ENCODE results near the gene ATXN7. TPM values are rescaled to one million over a fixed set of nuclear protein-coding genes. Genes with fewer than 3 reads are reported as not detected.

Gene ATXN7
- total RNA-seq, 3 donors from 2014 or later = 19.9 to 26.7 (median 23.7) TPM

DNA sequence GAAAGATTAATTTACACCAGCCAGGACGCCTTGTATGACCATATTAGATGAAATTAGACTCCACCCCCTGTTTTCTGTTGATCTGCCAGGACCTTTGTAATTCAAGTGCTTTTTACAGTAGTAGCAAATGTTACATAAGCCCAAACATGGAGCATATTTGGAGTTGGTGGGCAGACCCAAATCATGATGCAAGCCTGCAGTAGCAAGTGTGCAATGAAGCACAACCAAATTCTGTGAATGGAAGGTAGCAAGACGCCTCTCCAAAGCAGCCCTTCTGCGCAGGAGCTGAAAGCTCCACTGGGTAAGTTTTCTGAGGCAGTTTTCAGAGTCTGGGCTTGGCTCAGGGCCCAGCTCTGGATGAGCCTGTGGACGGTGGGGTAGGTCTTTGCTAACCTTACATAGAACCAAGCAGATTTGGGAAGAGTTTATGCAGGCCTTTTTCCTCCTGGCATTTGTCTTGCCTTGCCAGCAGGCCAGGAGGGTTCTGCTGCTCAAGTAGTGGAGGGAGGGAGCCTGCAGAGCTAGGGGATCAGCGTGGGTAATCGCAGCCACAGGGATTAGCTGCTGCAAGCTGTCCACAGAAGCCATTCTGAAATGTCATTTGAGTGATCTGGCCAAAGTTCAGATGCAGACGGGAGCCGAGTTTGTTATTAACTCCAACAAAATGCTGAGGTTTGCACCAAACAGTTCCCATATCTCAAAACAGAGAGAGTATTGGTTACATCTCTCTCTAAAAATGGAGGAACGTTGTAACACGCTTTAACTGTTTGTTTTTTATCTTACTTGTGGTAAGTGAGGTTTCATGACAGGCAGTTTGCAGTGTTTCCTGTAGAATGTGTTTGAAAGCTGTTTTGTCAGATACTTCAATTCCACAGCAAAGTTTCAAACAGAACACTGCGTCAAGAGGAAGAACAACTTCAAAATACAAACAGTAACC lies 104.3 kb downstream of the ATXN7 start:
- Mint-ChIP-seq H3K27me3 (ENCODE audit: low read depth) (no peaks in the 10 kb centered on the region), H3K9me3 (no peaks in the 10 kb centered on the region), H3K36me3 (ENCODE audit: insufficient read depth) (no peaks in the 10 kb centered on the region), H3K4me1 (ENCODE audit: low read depth) (peaks cover 88% of the 10 kb centered on the region), H3K4me3 (peak overlapping the region; percentile 81)
- peak; percentile 61 to 63 for ATAC-seq
- no peak for DNase-seq

DNA sequence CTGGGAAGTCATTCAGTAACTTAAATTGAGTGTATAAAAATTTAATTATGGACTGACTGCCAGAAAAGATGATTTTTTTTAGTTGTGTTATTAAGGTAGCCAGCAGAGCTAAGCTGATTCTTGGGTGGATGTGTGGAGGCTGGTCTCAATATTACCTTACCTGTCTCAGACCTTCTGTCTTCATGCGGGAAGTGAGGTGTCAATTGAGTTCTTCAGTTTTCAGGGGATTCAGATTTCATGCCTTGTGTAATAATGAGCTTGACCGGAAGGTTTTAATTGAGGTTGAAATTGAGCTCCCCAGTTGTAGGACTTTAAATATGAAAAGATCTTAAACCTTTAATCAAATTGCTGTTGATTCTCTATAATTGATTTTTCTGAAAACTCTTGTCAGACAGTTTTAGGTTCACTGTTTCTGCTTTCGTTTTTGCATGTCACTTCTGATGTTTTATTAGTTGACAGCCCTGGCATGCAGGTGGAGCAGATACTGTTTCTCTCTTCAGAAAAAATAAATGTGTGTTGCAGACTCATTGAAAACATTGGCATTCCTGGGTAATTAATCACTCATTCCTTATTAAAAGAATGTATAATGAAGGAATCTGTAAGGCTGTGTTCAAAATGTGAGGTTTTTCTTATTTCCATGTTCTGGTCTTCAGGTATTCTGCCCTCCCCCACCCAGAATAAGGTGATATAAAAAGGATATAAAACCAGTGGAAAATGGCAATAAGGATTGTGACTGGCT lies 105.1 kb downstream of the ATXN7 start:
- Mint-ChIP-seq H3K27me3 (ENCODE audit: low read depth) (no peaks in the 10 kb centered on the region), H3K36me3 (ENCODE audit: insufficient read depth) (peaks cover 5% of the 10 kb centered on the region), H3K4me1 (ENCODE audit: low read depth) (peaks cover 92% of the 10 kb centered on the region), H3K4me3 (peak overlapping the region; percentile 81), H3K9me3 (no peaks in the 10 kb centered on the region)
- ATAC-seq (peak; percentile 3 to 10), DNase-seq (no peak)

DNA sequence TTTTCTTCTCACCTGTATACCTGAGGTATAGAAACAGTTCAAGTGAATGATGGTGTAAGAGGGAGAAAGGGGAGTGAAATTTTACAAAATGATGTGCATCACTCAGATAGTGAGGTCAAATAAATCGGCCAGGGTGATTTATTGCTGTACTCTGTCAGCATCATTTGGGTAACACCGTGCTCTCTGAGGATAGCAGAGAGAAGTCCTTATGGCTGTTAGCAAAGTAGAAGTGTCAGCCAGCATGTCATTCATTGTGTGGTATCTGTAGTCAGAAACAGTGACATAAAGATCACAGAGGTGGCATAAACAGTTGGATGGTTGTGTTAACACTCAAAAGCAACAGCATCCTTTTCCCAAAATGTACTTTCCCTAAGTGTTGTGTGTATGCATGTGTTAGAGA lies 106.2 kb downstream of the ATXN7 start:
- no peak for DNase-seq
- Mint-ChIP-seq H3K9me3 (no peaks in the 10 kb centered on the region), H3K36me3 (ENCODE audit: insufficient read depth) (peaks cover 10% of the 10 kb centered on the region), H3K4me1 (ENCODE audit: low read depth) (peaks cover 95% of the 10 kb centered on the region), H3K27me3 (ENCODE audit: low read depth) (no peaks in the 10 kb centered on the region), H3K4me3 (peak overlapping the region; percentile 81)
- peak; percentile 24 to 33 for ATAC-seq

DNA sequence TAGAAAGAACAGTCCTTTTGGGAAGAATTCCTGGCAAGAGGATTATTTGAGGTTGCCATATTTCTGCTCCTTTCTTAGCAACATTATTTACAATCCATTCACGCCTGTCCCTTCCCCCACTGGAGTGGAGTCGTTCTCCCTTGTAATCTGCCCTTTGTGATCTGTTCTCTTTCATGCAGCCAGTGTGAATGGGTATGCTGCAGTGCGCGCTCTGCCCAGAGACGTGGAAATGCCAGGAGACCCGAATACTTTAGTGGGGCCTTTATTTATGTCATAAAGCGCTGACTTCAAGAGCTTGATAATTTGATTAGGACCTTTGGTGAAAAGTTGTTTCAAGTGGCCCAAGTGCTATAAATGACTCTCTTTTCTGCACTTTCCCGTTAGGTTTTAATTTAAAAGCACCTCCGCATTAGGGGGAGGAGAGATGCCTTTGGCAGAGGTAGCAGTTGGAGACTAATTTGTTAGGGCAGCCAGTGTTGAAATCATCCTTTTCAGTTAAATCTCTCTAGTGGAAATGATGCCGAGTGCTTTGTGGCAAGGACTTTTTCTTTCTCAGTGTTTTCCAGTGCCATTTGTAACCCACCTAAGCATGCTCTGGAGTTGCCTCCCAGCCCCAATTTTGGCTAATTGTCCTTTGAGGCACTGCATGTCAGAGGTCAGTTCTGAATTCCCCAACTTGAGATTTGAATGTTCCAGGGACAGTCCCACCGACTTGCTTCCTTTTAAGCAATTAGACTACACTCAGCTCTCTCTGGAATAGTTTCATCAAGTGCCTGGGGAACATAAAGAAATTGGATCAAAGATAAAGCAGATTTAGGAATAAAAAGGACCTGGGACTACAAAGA lies 107.2 kb downstream of the ATXN7 start:
- DNase-seq = no peak
- no peaks in the 10 kb centered on the region for H3K9me3 Mint-ChIP-seq
- H3K4me1 Mint-ChIP-seq (ENCODE audit: low read depth) = peaks cover 94% of the 10 kb centered on the region
- H3K36me3 Mint-ChIP-seq (ENCODE audit: insufficient read depth) = peaks cover 10% of the 10 kb centered on the region
- H3K27me3 Mint-ChIP-seq (ENCODE audit: low read depth) = no peaks in the 10 kb centered on the region
- peak overlapping the region; percentile 81 for H3K4me3 Mint-ChIP-seq
- ATAC-seq = no peak

DNA sequence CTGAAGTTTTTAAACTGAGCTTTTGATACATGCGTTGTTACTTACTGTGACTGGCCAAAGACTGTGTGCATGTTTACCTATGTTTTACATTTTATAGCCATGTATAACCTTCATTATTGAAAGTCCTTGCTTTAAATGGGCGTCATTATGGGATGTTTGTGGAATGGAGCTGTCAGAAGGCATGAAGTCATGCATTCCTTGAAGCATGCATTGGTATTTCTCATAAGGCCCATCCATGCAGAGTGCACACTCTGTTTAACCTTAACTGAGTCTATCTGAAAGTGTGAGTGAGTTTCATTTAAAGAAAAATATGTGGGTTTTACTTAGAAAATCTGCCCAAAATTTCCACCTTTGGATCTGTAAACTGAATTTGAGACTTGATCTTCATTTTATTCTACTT lies 108.5 kb downstream of the ATXN7 start:
- H3K27me3 Mint-ChIP-seq (ENCODE audit: low read depth) = no peaks in the 10 kb centered on the region
- H3K4me1 Mint-ChIP-seq (ENCODE audit: low read depth) = peaks cover 94% of the 10 kb centered on the region
- ATAC-seq (peak; percentile 23 to 32), DNase-seq (no peak)
- H3K9me3 Mint-ChIP-seq = no peaks in the 10 kb centered on the region
- H3K4me3 Mint-ChIP-seq = peak overlapping the region; percentile 4
- peaks cover 10% of the 10 kb centered on the region for H3K36me3 Mint-ChIP-seq (ENCODE audit: insufficient read depth)

DNA sequence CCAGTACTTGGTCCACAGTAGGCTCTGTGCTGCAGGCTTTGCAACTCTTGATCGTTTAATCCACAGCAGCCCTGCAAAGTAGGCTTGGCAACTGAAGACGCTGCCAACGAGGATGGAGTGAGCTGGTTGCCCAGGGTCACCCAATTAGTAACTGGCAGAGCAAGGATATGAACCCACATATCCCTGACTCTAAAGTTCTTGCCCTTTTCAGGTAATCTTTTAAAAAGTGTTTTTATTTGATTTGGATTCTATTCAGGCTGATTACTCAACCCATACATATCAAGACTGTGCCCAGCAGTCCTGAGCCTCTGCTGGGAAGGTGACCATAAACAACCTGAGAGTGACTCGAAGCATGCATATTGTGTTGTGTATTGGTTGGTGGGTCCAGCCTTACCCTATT lies 109.3 kb downstream of the ATXN7 start:
- ATAC-seq = no peak
- peak overlapping the region; percentile 4 for H3K4me3 Mint-ChIP-seq
- H3K36me3 Mint-ChIP-seq (ENCODE audit: insufficient read depth) = peaks cover 10% of the 10 kb centered on the region
- no peak for DNase-seq
- no peaks in the 10 kb centered on the region for H3K27me3 Mint-ChIP-seq (ENCODE audit: low read depth)
- no peaks in the 10 kb centered on the region for H3K9me3 Mint-ChIP-seq
- peaks cover 94% of the 10 kb centered on the region for H3K4me1 Mint-ChIP-seq (ENCODE audit: low read depth)

DNA sequence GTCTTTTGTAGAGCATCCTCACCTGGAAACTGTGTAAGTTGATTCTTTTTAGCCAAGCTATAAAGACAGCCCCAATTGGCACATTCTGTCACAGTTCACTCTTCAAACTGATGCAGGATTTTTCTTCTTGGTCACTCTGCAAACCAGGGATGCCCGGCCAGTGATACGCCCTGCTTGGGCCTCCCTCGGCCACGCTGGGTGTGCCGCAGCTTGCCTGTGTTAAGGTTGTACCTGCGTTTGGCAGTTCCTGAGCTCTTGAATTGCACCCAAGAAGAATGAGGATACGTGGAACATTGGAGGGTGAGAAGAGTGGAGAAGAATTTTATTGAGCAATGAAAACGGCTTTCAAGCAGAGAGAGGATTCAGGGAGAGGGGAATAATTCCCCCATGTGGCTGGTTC lies 109.7 kb downstream of the ATXN7 start:
- no peaks in the 10 kb centered on the region for H3K9me3 Mint-ChIP-seq
- peaks cover 10% of the 10 kb centered on the region for H3K36me3 Mint-ChIP-seq (ENCODE audit: insufficient read depth)
- peak overlapping the region; percentile 25 for H3K4me3 Mint-ChIP-seq
- H3K4me1 Mint-ChIP-seq (ENCODE audit: low read depth) = peaks cover 94% of the 10 kb centered on the region
- ATAC-seq (no peak), DNase-seq (no peak)
- H3K27me3 Mint-ChIP-seq (ENCODE audit: low read depth) = no peaks in the 10 kb centered on the region

DNA sequence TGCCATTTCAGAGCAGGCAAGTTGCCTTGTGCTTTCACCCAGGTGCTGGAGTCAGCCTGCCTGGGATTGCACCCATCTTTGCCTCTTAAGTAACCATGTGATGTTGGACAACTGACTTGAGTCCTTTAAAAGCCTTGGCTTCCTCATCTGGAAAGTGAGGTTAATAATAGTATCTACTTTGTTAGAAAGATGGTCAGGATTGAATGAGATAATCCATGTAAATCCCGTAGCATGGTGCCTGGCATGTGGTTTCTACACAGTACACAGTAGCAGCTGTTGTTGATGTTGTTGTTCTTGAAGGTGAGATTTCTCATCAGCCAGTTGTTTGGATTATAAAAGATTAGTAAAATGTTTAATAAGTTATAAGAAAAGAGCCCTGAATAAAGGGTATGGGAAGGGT lies 110.8 kb downstream of the ATXN7 start:
- Mint-ChIP-seq H3K4me1 (ENCODE audit: low read depth) (peaks cover 94% of the 10 kb centered on the region), H3K4me3 (no peak overlapping the region), H3K27me3 (ENCODE audit: low read depth) (no peaks in the 10 kb centered on the region), H3K36me3 (ENCODE audit: insufficient read depth) (peaks cover 10% of the 10 kb centered on the region), H3K9me3 (no peaks in the 10 kb centered on the region)
- DNase-seq (no peak), ATAC-seq (no peak)

DNA sequence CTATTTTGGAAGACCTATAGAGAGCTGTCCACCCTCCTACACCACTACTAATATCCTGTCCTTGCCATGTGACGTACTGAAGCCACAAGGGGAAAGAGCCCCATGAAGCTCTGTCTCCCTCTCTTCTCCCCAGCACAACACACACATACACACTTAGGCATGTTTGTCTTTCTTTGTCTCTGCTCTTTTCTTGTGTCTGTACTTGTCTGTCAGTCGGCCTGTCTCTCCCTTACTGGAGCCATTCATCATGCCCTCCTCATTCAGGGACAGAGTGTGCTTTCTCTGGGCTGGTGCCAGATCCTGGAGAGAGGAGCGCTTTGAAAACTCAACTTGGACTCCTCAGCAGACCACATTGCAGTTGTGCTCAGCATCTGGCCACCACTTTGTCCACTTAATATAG lies 112.1 kb downstream of the ATXN7 start:
- no peak for ATAC-seq
- H3K27me3 Mint-ChIP-seq (ENCODE audit: low read depth) = no peaks in the 10 kb centered on the region

DNA sequence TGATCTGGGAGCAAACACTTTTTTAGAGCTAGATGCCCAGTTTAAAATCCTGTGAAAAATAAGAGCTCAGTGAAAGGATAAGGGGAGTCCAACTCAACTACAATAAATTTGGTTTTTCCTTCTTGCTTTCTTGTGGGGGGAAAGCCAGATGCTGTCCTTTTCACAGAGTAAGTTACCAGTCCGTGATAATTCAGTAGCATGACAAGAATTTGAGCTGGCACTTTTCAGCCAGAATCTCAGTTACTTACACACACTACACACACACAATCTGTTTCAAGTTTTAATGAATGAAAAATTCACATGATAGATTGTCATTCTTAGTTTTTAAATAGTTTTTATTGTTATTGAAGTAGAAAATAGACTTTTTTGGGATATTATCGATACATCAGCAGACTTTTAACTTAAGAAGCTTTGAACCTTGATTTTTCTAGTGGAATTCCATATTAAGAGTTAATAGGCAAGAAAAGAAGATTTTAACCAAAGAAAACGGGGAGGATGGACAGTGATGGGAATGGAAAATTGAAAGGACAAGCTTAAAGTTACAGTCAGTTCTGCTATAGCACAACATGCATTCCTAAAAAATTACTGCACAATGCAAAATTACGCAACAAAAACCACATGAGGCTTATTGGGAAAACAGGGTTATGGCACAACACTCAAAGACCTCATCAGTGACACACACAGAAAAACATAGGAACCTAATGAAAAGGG lies 112.6 kb downstream of the ATXN7 start:
- H3K4me3 Mint-ChIP-seq = peak overlapping the region; percentile 0
- peaks cover 18% of the 10 kb centered on the region for H3K36me3 Mint-ChIP-seq (ENCODE audit: insufficient read depth)
- H3K9me3 Mint-ChIP-seq = no peaks in the 10 kb centered on the region
- DNase-seq (no peak), ATAC-seq (no peak)
- H3K27me3 Mint-ChIP-seq (ENCODE audit: low read depth) = no peaks in the 10 kb centered on the region
- H3K4me1 Mint-ChIP-seq (ENCODE audit: low read depth) = peaks cover 94% of the 10 kb centered on the region

More for the DNA sequence above, 112.1 kb downstream of the ATXN7 start:
- DNase-seq = no peak
- no peaks in the 10 kb centered on the region for H3K9me3 Mint-ChIP-seq
- H3K36me3 Mint-ChIP-seq (ENCODE audit: insufficient read depth) = peaks cover 17% of the 10 kb centered on the region
- H3K4me3 Mint-ChIP-seq = no peak overlapping the region
- H3K4me1 Mint-ChIP-seq (ENCODE audit: low read depth) = peaks cover 94% of the 10 kb centered on the region

DNA sequence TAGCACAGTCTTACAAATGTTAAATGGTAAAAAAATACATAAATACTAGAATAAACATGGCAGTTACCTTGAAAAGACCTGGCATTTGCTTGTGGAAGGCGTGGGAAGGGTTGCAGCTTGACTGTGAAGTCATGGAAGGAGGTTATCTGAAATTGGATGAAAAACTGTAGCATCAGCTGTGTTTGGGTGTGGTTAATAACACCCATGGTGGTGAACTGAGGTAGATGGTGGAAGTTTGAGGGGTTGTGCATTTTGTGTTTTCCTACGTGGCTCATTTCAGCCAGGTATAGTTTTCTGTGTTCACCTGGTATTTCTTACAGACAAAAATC lies 113.2 kb downstream of the ATXN7 start:
- H3K36me3 Mint-ChIP-seq (ENCODE audit: insufficient read depth) = peaks cover 24% of the 10 kb centered on the region
- H3K9me3 Mint-ChIP-seq = no peaks in the 10 kb centered on the region
- H3K4me3 Mint-ChIP-seq = peak overlapping the region; percentile 0
- no peaks in the 10 kb centered on the region for H3K27me3 Mint-ChIP-seq (ENCODE audit: low read depth)
- no peak for DNase-seq
- peaks cover 96% of the 10 kb centered on the region for H3K4me1 Mint-ChIP-seq (ENCODE audit: low read depth)
- ATAC-seq = no peak

DNA sequence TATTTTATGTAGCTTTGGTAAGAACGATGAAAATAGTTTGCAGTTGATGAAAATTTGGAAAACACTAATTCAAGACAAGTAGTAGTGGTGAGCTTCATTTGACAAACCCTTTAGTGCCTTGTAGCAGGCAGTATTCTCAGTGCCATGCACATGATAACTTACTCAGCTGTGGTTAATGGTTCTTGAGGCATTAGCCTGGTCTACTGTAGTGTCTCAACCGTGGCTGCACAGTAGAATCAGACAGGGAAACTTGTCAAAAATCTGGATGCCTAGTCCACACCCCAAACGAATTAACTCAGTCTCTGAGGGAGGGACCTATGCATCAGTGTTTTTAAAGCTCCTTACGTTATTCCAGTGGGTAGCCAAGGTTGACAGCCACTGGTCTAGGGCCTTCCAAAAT lies 114.2 kb downstream of the ATXN7 start:
- ATAC-seq (peak in 1 of 2 donors; percentile 27), DNase-seq (no peak)
- Mint-ChIP-seq H3K9me3 (no peaks in the 10 kb centered on the region), H3K27me3 (ENCODE audit: low read depth) (no peaks in the 10 kb centered on the region), H3K4me3 (no peak overlapping the region), H3K36me3 (ENCODE audit: insufficient read depth) (peaks cover 34% of the 10 kb centered on the region), H3K4me1 (ENCODE audit: low read depth) (peaks cover 96% of the 10 kb centered on the region)

DNA sequence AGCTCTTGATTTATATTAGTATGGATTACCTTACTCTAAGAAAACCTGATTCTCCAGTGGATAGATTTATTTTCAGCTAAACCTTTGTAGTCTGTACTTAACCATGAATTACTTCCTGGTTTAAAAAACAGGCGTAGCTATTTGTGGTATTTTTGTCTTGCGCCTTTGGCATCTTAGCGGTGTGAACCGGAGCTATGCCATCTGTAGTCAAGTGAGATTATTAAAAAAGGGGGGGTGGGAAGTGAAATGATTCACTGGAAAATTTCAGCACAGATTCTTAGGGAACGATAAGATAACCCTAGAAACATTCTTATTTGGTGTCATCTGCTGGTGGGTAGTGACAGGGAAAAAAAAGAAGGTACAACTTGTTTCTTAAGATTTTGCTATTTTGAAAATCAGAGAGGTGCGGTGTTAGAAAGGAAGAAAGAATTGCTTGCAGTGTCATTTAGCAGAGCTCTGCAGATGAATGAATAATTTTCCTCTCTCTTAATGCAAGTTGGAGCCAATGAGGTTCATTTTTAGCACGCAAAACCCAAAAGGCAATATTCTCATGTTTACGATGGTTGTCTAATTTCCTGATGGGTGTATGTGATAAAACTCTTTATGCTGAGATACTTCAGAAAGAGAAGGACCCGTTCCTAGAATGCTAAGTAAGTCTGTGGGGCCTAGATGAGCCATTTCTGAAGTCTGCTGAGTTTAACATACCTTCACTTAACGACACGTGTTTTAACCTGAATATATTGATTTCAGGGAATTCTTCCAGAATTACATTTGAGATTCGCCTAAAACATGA lies 115.6 kb downstream of the ATXN7 start:
- Mint-ChIP-seq H3K9me3 (no peaks in the 10 kb centered on the region), H3K27me3 (ENCODE audit: low read depth) (no peaks in the 10 kb centered on the region), H3K4me1 (ENCODE audit: low read depth) (peaks cover 87% of the 10 kb centered on the region), H3K36me3 (ENCODE audit: insufficient read depth) (peaks cover 32% of the 10 kb centered on the region), H3K4me3 (peak overlapping the region; percentile 75)
- ATAC-seq = peak; percentile 34 to 41
- no peak for DNase-seq
